Spleen (tissue), 11 donors: ENCODE data around the gene VEZT. TPM values are rescaled to one million over a fixed set of nuclear protein-coding genes. Genes with fewer than 3 reads are reported as not detected.

ENCODE experiments used
- DNase-seq: peaks from one replicate; pipeline ENCODE4 v3.0.0-alpha.2; 2020
- H3K27ac ChIP-seq, 8 donors: fragments of 200-600 bp; sonication (generic) in 7 of 8; 1 replicate in 4 of 8; 2 replicates in 4 of 8; pipeline versions ENCODE4 v1.5.0 to v1.8.0; 2016 to 2021; ENCODE audit warnings: inconsistent platforms in 4 of 8, mild to moderate bottlenecking in 4 of 8, moderate library complexity in 1 of 8
- H3K27me3 ChIP-seq, 7 donors: fragments of 200-600 bp; sonication (generic) in 6 of 7; replicated peaks in 1 of 7; 1 replicate in 4 of 7; 2 replicates in 3 of 7; pipeline versions ENCODE4 v1.5.0 to v1.8.0; 2016 to 2021; ENCODE audit warnings: inconsistent platforms in 3 of 7, mild to moderate bottlenecking in 1 of 7
- H3K36me3 ChIP-seq, 6 donors: fragments of 200-600 bp; sonication (generic) in 5 of 6; 1 replicate in 4 of 6; 2 replicates in 2 of 6; pipeline versions ENCODE4 v1.5.0 to v1.8.0; 2016 to 2021; ENCODE audit warnings: inconsistent platforms in 2 of 6
- H3K4me1 ChIP-seq, 6 donors: fragments of 200-600 bp; sonication (generic) in 5 of 6; 1 replicate in 3 of 6; 2 replicates in 3 of 6; pipeline versions ENCODE4 v1.5.0 to v1.8.0; 2016 to 2021; ENCODE audit warnings: inconsistent platforms in 3 of 6
- H3K4me3 ChIP-seq, 8 donors: fragments of 200-600 bp; sonication (generic) in 7 of 8; 1 replicate in 4 of 8; 2 replicates in 4 of 8; pipeline versions ENCODE4 v1.5.0 to v1.8.0; 2016 to 2021; ENCODE audit warnings: inconsistent platforms in 4 of 8, mild to moderate bottlenecking in 4 of 8, moderate library complexity in 2 of 8
- H3K9me3 ChIP-seq, 8 donors: fragments of 200-600 bp; sonication (generic) in 7 of 8; 1 replicate in 4 of 8; 2 replicates in 4 of 8; pipeline versions ENCODE4 v1.5.0 to v1.8.0; 2016 to 2021; ENCODE audit warnings: inconsistent platforms in 4 of 8
- POLR2A ChIP-seq, 3 donors: fragments of 450-650 bp; IDR thresholded peaks; one replicate each; pipeline ENCODE4 v1.5.1; 2017; ENCODE audit warnings: antibody characterized with exemption in 3 of 3, mild to moderate bottlenecking in 1 of 3
- POLR2AphosphoS5 ChIP-seq, 3 donors: sonication (generic); formaldehyde crosslinking; IDR thresholded peaks; one replicate each; pipeline ENCODE4 v1.5.1; 2017; ENCODE audit warnings: antibody characterized with exemption in 3 of 3
- WGBS, 5 donors: extraction: QIAGEN DNeasy Blood & Tissue Kit in 3 of 5; methylation state at CpG; one replicate each; pipeline versions ENCODE4 v1.1.5 to v1.1.7; 2013 to 2018; 5-methylcytosine and 5-hydroxymethylcytosine counted together
- intact Hi-C: fragments of 100-400 bp; cut with DNase I; formaldehyde crosslinking; loops from one replicate; pipeline ENCODE4 v1.15.0; 2023; ENCODE audit warnings: low total_unique reads
- polyA plus RNA-seq, 3 donors: library from polyadenylated mRNA; stranded (reverse); fragments of 200-250 nt; gene quantifications; one replicate each; pipeline ENCODE4 v1.2.1, GENCODE V29; 2013
- total RNA-seq, 7 donors: library from RNA; depleted of rRNA in 3 of 7; stranded (reverse); fragments of >200 nt in 3 of 7; fragmentation: NEBNext Ultra II Directional in 4 of 7; extraction: Animal tissue kit (Norgen Biotek cat#: 25700) in 4 of 7; gene quantifications; one replicate each; pipeline versions ENCODE4 v1.1.0 to v1.2.1, GENCODE V29; 2016 to 2021
- TF ChIP-seq, protein P1 (sequence below), 11 experiments: fragments of 200-600 bp in 7 of 11; fragments of 450-650 bp in 4 of 11; sonication (generic) in 4 of 11; IDR thresholded peaks in 8 of 11; conservative IDR thresholded peaks in 3 of 11; 1 replicate in 7 of 11; 2 replicates in 4 of 11; pipeline versions ENCODE4 v1.4.0 to v1.8.0; 2016 to 2021; ENCODE audit warnings: antibody characterized with exemption in 11 of 11, inconsistent platforms in 4 of 11, mild to moderate bottlenecking in 1 of 11
- donor health status: healthy with polysubstance abuse.
- donor health status: DM: no; HTN: no; CAD: no; lungs with moderate emphysema.
- donor health status: DM: no; HTN: no; CAD: no.
- donor health status: Bipolar disorder and iron deficiency.
- donor health status: healthy.
- donor health status: DM: no; HTN: no; CAD: no.
- donor health status: DM: yes; HTN: yes; CAD: no.

VEZT gene
- total and polyA plus RNA-seq, 10 donors, result 17.0 to 64.3 (median 44.8) TPM

GRCh38 chr12:95207407-95207806, 10.2 kb upstream of the VEZT start:
- H3K27ac ChIP-seq, result peak overlapping the region in 4 of 8 donors; percentile 59 to 74 (median 70)
- H3K4me1 ChIP-seq, result peaks cover 4 to 37% (median 27%) of the 10 kb centered on the region in 6 donors
- no peak for TF ChIP-seq POLR2A (IDR thresholded peaks at IDR 0.05)
- no peak for TF ChIP-seq POLR2AphosphoS5 (IDR thresholded peaks at IDR 0.05)
- TF ChIP-seq, protein P1, sequence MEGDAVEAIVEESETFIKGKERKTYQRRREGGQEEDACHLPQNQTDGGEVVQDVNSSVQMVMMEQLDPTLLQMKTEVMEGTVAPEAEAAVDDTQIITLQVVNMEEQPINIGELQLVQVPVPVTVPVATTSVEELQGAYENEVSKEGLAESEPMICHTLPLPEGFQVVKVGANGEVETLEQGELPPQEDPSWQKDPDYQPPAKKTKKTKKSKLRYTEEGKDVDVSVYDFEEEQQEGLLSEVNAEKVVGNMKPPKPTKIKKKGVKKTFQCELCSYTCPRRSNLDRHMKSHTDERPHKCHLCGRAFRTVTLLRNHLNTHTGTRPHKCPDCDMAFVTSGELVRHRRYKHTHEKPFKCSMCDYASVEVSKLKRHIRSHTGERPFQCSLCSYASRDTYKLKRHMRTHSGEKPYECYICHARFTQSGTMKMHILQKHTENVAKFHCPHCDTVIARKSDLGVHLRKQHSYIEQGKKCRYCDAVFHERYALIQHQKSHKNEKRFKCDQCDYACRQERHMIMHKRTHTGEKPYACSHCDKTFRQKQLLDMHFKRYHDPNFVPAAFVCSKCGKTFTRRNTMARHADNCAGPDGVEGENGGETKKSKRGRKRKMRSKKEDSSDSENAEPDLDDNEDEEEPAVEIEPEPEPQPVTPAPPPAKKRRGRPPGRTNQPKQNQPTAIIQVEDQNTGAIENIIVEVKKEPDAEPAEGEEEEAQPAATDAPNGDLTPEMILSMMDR (IDR thresholded peaks at IDR 0.05 in 8 of 11, conservative IDR thresholded peaks at IDR 0.05 in 3 of 11), result no peak
- no peak for DNase-seq
- no peaks in the 10 kb centered on the region for H3K9me3 ChIP-seq
- WGBS, 5 donors, result 90 to 98% (median 96%) methylated on average over 2 of the region's 2 CpGs
- H3K4me3 ChIP-seq, result no peak overlapping the region
- H3K27me3 ChIP-seq, result no peaks in the 10 kb centered on the region
- intact Hi-C loops, result no loop called here
- no peaks in the 10 kb centered on the region for H3K36me3 ChIP-seq

GRCh38 chr12:95208678-95209077, 8.9 kb upstream of the VEZT start:
- Histone ChIP-seq H3K9me3 (no peaks in the 10 kb centered on the region), H3K4me1 (peaks cover 0 to 25% (median 18%) of the 10 kb centered on the region in 6 donors), H3K27ac (no peak overlapping the region), H3K27me3 (no peaks in the 10 kb centered on the region), H3K36me3 (no peaks in the 10 kb centered on the region), H3K4me3 (no peak overlapping the region)
- intact Hi-C loops, result no loop called here
- TF ChIP-seq POLR2AphosphoS5 (IDR thresholded peaks at IDR 0.05) (no peak), POLR2A (IDR thresholded peaks at IDR 0.05) (no peak)
- TF ChIP-seq, protein P1 (IDR thresholded peaks at IDR 0.05 in 8 of 11, conservative IDR thresholded peaks at IDR 0.05 in 3 of 11), result no peak
- no peak for DNase-seq
- WGBS, 5 donors, result 81 to 94% (median 87%) methylated on average over 7 of the region's 7 CpGs

DNA sequence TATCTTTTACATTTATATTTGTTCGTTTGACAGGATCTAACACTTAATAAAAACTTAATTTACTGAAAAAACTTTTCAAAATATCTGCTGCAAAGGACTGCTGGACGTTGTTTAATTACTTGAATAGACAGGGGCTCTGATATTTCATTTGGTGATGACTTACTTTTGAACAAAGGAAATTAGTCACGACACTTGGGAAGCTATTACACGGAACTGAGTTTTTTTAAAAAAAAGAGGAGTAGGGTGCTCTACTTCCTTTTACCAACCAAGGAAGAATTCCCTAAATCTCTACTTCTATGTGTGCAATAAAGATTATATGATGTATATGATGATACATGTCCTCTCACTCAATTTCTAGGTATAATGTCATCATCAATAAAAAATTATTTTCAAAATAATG, 5.0 kb upstream of the VEZT start:
- Histone ChIP-seq H3K9me3 (no peaks in the 10 kb centered on the region), H3K27me3 (no peaks in the 10 kb centered on the region), H3K4me1 (peaks cover 0 to 22% (median 15%) of the 10 kb centered on the region in 6 donors), H3K27ac (no peak overlapping the region), H3K4me3 (no peak overlapping the region), H3K36me3 (no peaks in the 10 kb centered on the region)
- 52 to 65% (median 58%) methylated on average over 4 of the region's 4 CpGs for WGBS, 5 donors
- TF ChIP-seq POLR2A (IDR thresholded peaks at IDR 0.05), result no peak
- intact Hi-C loops, result loop anchor here (10.0 kb wide), 1 partner anchor 262 kb away; the partner anchor contains the start of gene METAP2
- DNase-seq, result no peak

DNA sequence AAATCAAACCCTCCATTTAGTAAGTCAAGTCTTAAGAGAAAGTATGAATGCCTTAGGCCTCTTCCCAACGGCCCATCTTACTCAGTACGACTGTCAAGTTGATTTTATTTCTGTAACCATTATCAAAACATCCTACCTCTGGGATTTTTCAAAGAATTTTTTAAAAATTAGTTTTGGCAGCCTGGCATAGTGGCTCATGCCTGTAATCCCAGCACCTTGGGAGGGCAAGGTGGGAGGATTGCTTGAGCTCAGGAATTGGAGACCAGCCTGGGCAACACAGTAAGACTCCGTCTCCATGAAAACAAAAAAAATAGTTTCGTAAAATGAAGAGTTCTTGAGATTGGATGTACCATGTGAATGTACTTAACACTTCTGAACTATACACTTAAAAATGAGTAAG, 4.5 kb upstream of the VEZT start:
- intact Hi-C loops, result loop anchor here (10.0 kb wide), 1 partner anchor 262 kb away; the partner anchor contains the start of gene METAP2
- H3K27ac ChIP-seq, result no peak overlapping the region
- H3K9me3 ChIP-seq, result no peaks in the 10 kb centered on the region
- no peak overlapping the region for H3K4me3 ChIP-seq
- peaks cover 0 to 22% (median 15%) of the 10 kb centered on the region in 6 donors for H3K4me1 ChIP-seq
- WGBS, 5 donors, result 79 to 94% (median 89%) methylated on average over 4 of the region's 4 CpGs
- H3K27me3 ChIP-seq, result no peaks in the 10 kb centered on the region
- no peaks in the 10 kb centered on the region for H3K36me3 ChIP-seq
- TF ChIP-seq POLR2A (IDR thresholded peaks at IDR 0.05) (no peak), POLR2AphosphoS5 (IDR thresholded peaks at IDR 0.05) (no peak)
- TF ChIP-seq, protein P1 (IDR thresholded peaks at IDR 0.05 in 8 of 11, conservative IDR thresholded peaks at IDR 0.05 in 3 of 11), result no peak
- DNase-seq, result no peak
